DOHH2 (cell line): ENCODE results near the gene TRIM24.

ENCODE experiments used
- CTCF ChIP-seq: fragments of 200-600 bp; sonication (generic); IDR thresholded peaks from one replicate; pipeline ENCODE4 v1.5.1; 2014; ENCODE audit warnings: antibody characterized with exemption, mild to moderate bottlenecking, low read depth, low read length; ENCODE audit not compliant: poor library complexity, severe bottlenecking
- EZH2phosphoT487 ChIP-seq: fragments of 200-600 bp; sonication (generic); IDR thresholded peaks from 2 replicates; pipeline ENCODE4 v1.6.1; 2017; ENCODE audit warnings: borderline replicate concordance, mild to moderate bottlenecking, antibody characterized with exemption, low read length, moderate library complexity, mixed read lengths

- no peak for TF ChIP-seq CTCF
- TF ChIP-seq EZH2phosphoT487, result no peak
Measured at GRCh38 chr7:138616085-138616484, 156.0 kb downstream of the TRIM24 start.
